ENCODE results near the gene MACROD2. TPM values are rescaled to one million over a fixed set of nuclear protein-coding genes. Genes with fewer than 3 reads are reported as not detected.

Gene MACROD2
- total RNA-seq, 2 donors from 2014 or later, result 0.94 to 10.4 TPM

GRCh38 chr20:14830899-14831298, 835.6 kb downstream of the MACROD2 start:
- Histone ChIP-seq H3K4me1 (no peaks in the 10 kb centered on the region), H3K27ac (no peak overlapping the region), H3K27me3 (no peaks in the 10 kb centered on the region), H3K4me3 (no peak overlapping the region), H3K9me3 (no peaks in the 10 kb centered on the region), H3K36me3 (no peaks in the 10 kb centered on the region)
- no peak for DNase-seq (ENCODE audit: low spot score)
- TF ChIP-seq, protein P1, sequence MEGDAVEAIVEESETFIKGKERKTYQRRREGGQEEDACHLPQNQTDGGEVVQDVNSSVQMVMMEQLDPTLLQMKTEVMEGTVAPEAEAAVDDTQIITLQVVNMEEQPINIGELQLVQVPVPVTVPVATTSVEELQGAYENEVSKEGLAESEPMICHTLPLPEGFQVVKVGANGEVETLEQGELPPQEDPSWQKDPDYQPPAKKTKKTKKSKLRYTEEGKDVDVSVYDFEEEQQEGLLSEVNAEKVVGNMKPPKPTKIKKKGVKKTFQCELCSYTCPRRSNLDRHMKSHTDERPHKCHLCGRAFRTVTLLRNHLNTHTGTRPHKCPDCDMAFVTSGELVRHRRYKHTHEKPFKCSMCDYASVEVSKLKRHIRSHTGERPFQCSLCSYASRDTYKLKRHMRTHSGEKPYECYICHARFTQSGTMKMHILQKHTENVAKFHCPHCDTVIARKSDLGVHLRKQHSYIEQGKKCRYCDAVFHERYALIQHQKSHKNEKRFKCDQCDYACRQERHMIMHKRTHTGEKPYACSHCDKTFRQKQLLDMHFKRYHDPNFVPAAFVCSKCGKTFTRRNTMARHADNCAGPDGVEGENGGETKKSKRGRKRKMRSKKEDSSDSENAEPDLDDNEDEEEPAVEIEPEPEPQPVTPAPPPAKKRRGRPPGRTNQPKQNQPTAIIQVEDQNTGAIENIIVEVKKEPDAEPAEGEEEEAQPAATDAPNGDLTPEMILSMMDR (IDR thresholded peaks at IDR 0.05), result no peak

- H3K4me3 ChIP-seq, result no peak overlapping the region
- H3K4me1 ChIP-seq, result no peaks in the 10 kb centered on the region
- DNase-seq (ENCODE audit: low spot score), result no peak
- no peaks in the 10 kb centered on the region for H3K27me3 ChIP-seq
- no peak overlapping the region for H3K27ac ChIP-seq
- no peaks in the 10 kb centered on the region for H3K9me3 ChIP-seq
- no peaks in the 10 kb centered on the region for H3K36me3 ChIP-seq
- TF ChIP-seq, protein P1 (IDR thresholded peaks at IDR 0.05), result no peak
Measured at GRCh38 chr20:14832630-14833029, 837.3 kb downstream of the MACROD2 start.

- Histone ChIP-seq H3K27me3 (no peaks in the 10 kb centered on the region), H3K4me1 (no peaks in the 10 kb centered on the region), H3K27ac (no peak overlapping the region), H3K36me3 (no peaks in the 10 kb centered on the region), H3K9me3 (no peaks in the 10 kb centered on the region), H3K4me3 (no peak overlapping the region)
- TF ChIP-seq, protein P1 (IDR thresholded peaks at IDR 0.05), result no peak
- DNase-seq (ENCODE audit: low spot score), result no peak
Measured at GRCh38 chr20:14838663-14839628, 843.6 kb downstream of the MACROD2 start.

DNA sequence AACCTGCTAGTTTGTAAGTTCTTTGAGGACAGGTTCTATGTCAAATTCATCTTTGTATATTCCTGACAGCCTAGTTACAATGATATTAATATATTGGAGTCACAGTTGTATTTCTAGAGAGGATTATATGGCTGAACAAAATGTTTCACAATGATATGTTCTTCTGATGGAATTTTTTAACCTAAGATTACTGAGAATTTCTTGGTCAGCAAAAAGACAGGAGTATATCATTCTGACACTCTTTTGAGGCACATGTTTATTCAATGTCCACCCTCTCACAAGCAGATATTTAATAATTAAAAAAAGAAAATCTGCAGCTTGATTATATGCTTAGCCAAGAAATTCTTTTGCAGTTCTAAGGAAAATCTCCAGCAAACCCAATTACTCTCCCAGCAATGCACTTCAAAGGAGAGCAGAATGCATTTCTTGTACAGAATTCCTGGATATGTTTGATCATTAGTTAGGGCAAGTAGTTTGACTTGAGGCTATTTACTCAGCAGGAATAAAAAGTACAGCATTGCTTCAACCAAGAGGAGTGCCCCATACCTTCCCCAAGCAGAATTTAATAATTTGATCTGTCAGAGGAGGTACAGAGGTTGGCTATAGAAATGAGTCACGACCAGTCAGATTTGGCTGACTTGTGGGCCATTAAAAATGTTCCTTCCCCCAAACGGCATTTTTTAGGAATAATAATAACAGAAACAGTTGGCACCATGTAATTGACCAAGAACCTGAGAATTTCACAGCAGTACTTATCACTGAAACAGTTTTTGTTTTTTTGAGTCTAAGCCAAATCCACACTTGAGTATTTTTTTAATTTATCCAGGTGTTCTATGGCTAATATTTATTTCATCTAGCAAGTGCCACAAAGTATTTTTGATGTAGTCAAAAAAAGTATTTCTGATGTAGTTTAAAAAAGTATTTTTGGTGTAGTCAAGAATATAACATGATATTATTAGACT, 850.2 kb downstream of the MACROD2 start:
- TF ChIP-seq, protein P1 (IDR thresholded peaks at IDR 0.05), result no peak
- Histone ChIP-seq H3K4me3 (no peak overlapping the region), H3K36me3 (no peaks in the 10 kb centered on the region), H3K27ac (no peak overlapping the region), H3K9me3 (no peaks in the 10 kb centered on the region), H3K27me3 (no peaks in the 10 kb centered on the region), H3K4me1 (no peaks in the 10 kb centered on the region)
- no peak for DNase-seq (ENCODE audit: low spot score)

- no peaks in the 10 kb centered on the region for H3K9me3 ChIP-seq
- no peaks in the 10 kb centered on the region for H3K27me3 ChIP-seq
- H3K36me3 ChIP-seq, result no peaks in the 10 kb centered on the region
- no peak for DNase-seq (ENCODE audit: low spot score)
- H3K4me3 ChIP-seq, result no peak overlapping the region
- TF ChIP-seq, protein P1 (IDR thresholded peaks at IDR 0.05), result no peak
- no peak overlapping the region for H3K27ac ChIP-seq
- H3K4me1 ChIP-seq, result no peaks in the 10 kb centered on the region
Measured at GRCh38 chr20:14848806-14849205, 853.5 kb downstream of the MACROD2 start.

All from right atrium auricular region (tissue), 2 donors.